Skin of body (tissue), 2 donors: ENCODE measurements around the gene KIAA0825. TPM values are rescaled to one million over a fixed set of nuclear protein-coding genes. Genes with fewer than 3 reads are reported as not detected.
A peak's percentile ranks its signal among the peaks of the same experiment; 100 is the strongest.

Experiments used
- DNase-seq: peaks from one replicate; lab custom pipeline; 2025; lab: John Stamatoyannopoulos, UW
- total RNA-seq: library from RNA; depleted of rRNA; stranded (reverse); fragments of >200 nt; gene quantifications from one replicate; pipeline ENCODE4 v1.2.3, GENCODE V29; 2014

KIAA0825 gene
- total RNA-seq: 13.4 TPM

- DNase-seq: peak; percentile 82
Observed at GRCh38 chr5:94618493-94619328, at the start of gene KIAA0825, which contains the start of gene SLF1. KIAA0825 (minus strand) TSS chr5:94618604; CDS start chr5:94537126, 81,478 bp downstream. SLF1 (plus strand) TSS chr5:94618669; CDS start chr5:94628811, 10,142 bp downstream.

GRCh38 chr5:94667937-94668336 lies 49.5 kb upstream of the KIAA0825 start:
- DNase-seq: no peak

GRCh38 chr5:94661086-94661485 lies 42.7 kb upstream of the KIAA0825 start:
- DNase-seq: no peak

- DNase-seq: no peak
Observed at GRCh38 chr5:94660506-94660905, 42.1 kb upstream of the KIAA0825 start.

GRCh38 chr5:94658272-94658671 lies 39.9 kb upstream of the KIAA0825 start:
- DNase-seq: no peak

- no peak for DNase-seq
Observed at GRCh38 chr5:94649874-94650273, 31.5 kb upstream of the KIAA0825 start.

GRCh38 chr5:94646758-94647157 lies 28.4 kb upstream of the KIAA0825 start:
- DNase-seq: no peak

- DNase-seq: no peak
Observed at GRCh38 chr5:94645053-94645452, 26.6 kb upstream of the KIAA0825 start.

GRCh38 chr5:94640176-94640575 lies 21.8 kb upstream of the KIAA0825 start:
- DNase-seq: no peak

- DNase-seq: no peak
Observed at GRCh38 chr5:94632024-94632423, 13.6 kb upstream of the KIAA0825 start.

- no peak for DNase-seq
Observed at GRCh38 chr5:94627191-94627590, 8.8 kb upstream of the KIAA0825 start.

GRCh38 chr5:94623877-94624276 lies 5.5 kb upstream of the KIAA0825 start:
- no peak for DNase-seq

- no peak for DNase-seq
Observed at GRCh38 chr5:94623011-94623410, 4.6 kb upstream of the KIAA0825 start.

GRCh38 chr5:94621763-94622162 lies 3.4 kb upstream of the KIAA0825 start:
- DNase-seq: no peak

GRCh38 chr5:94620256-94620655 lies 1.9 kb upstream of the KIAA0825 start:
- DNase-seq: no peak

GRCh38 chr5:94618029-94618492 lies 343 bp downstream of the KIAA0825 start:
- DNase-seq: peak; percentile 60

- no peak for DNase-seq
Observed at GRCh38 chr5:94615862-94616261, 2.5 kb downstream of the KIAA0825 start.

- no peak for DNase-seq
Observed at GRCh38 chr5:94614156-94614805, 4.1 kb downstream of the KIAA0825 start.

- DNase-seq: no peak
Observed at GRCh38 chr5:94613583-94613982, 4.8 kb downstream of the KIAA0825 start.

GRCh38 chr5:94595281-94595840 lies 23.0 kb downstream of the KIAA0825 start:
- DNase-seq: no peak

GRCh38 chr5:94577466-94578245 lies 40.7 kb downstream of the KIAA0825 start:
- no peak for DNase-seq
